Mesendoderm (in vitro differentiated cells): ENCODE measurements around the gene GALNT1.

Experiments used
- DNase-seq: peaks from one replicate; pipeline ENCODE4 v3.0.0; 2013
- H2AK5ac ChIP-seq: 2 replicates; pipeline ENCODE4 v1.6.1; 2013; ENCODE audit warnings: low read length, inconsistent platforms
- H2BK120ac ChIP-seq: 2 replicates; pipeline ENCODE4 v1.6.1; 2013; ENCODE audit warnings: low read depth, mild to moderate bottlenecking, low read length, moderate library complexity, mixed read lengths
- H2BK15ac ChIP-seq: replicated peaks from 2 replicates; pipeline ENCODE4 v1.6.1; 2013; ENCODE audit warnings: low read depth, mild to moderate bottlenecking, moderate library complexity
- H2BK5ac ChIP-seq: 2 replicates; pipeline ENCODE4 v1.6.1; 2013; ENCODE audit warnings: low read length, inconsistent platforms
- H3K18ac ChIP-seq: 2 replicates; pipeline ENCODE4 v1.6.1; 2013; ENCODE audit warnings: mild to moderate bottlenecking, low read length, mixed read lengths
- H3K23ac ChIP-seq: one replicate; pipeline ENCODE4 v1.6.1; 2013; ENCODE audit warnings: low read length
- H3K27ac ChIP-seq: 2 replicates; pipeline ENCODE4 v1.5.1; 2013; ENCODE audit warnings: low read depth, mild to moderate bottlenecking, inconsistent platforms, low read length, moderate library complexity
- H3K27me3 ChIP-seq: 2 replicates; pipeline ENCODE4 v1.6.1; 2013; ENCODE audit warnings: low read length, control low read depth, mild to moderate bottlenecking, inconsistent platforms; ENCODE audit not compliant: insufficient read depth, poor library complexity
- H3K36me3 ChIP-seq: 2 replicates; pipeline ENCODE4 v1.6.1; 2013; ENCODE audit warnings: low read length, inconsistent platforms; ENCODE audit not compliant: control insufficient read depth, insufficient read depth
- H3K4ac ChIP-seq: one replicate; pipeline ENCODE4 v1.6.1; 2013; ENCODE audit warnings: low read depth, mild to moderate bottlenecking, low read length, moderate library complexity
- H3K4me1 ChIP-seq: 2 replicates; pipeline ENCODE4 v1.6.1; 2013; ENCODE audit warnings: low read depth, low read length, inconsistent platforms; ENCODE audit not compliant: control insufficient read depth
- H3K4me2 ChIP-seq: 2 replicates; pipeline ENCODE4 v1.6.1; 2013; ENCODE audit warnings: low read length
- H3K4me3 ChIP-seq: 2 replicates; pipeline ENCODE4 v1.5.1; 2013; ENCODE audit warnings: mild to moderate bottlenecking, low read length
- H3K56ac ChIP-seq: one replicate; pipeline ENCODE4 v1.6.1; 2013; ENCODE audit warnings: low read length
- H3K79me1 ChIP-seq: 2 replicates; pipeline ENCODE4 v1.6.1; 2013; ENCODE audit warnings: low read length, inconsistent platforms
- H3K79me2 ChIP-seq: 2 replicates; pipeline ENCODE4 v1.6.1; 2013; ENCODE audit warnings: mild to moderate bottlenecking, low read length; ENCODE audit not compliant: control insufficient read depth, insufficient read depth
- H3K9ac ChIP-seq: 2 replicates; pipeline ENCODE4 v1.6.1; 2013; ENCODE audit warnings: low read length, inconsistent platforms
- H4K5ac ChIP-seq: one replicate; pipeline ENCODE4 v1.6.1; 2013; ENCODE audit warnings: low read length
- H4K8ac ChIP-seq: one replicate; pipeline ENCODE4 v1.6.1; 2013; ENCODE audit warnings: low read depth, mild to moderate bottlenecking, control low read depth, low read length, moderate library complexity
- WGBS: extraction: QIAGEN DNeasy Blood & Tissue Kit; methylation state at CpG from one replicate; pipeline ENCODE4 v1.1.7; 2013; ENCODE audit warnings: low lambda C conversion rate, missing lambda C conversion rate; ENCODE audit not compliant: insufficient coverage; ENCODE audit errors: extremely low coverage; 5-methylcytosine and 5-hydroxymethylcytosine counted together

GALNT1 gene

GRCh38 chr18:35604369-35604768 lies 22.8 kb downstream of the GALNT1 start:
- H3K27me3 ChIP-seq: no peaks in the 10 kb centered on the region
- no peak overlapping the region for H3K23ac ChIP-seq
- H3K4me1 ChIP-seq: peaks cover 2% of the 10 kb centered on the region
- H3K36me3 ChIP-seq: no peaks in the 10 kb centered on the region
- H3K9ac ChIP-seq: no peak overlapping the region
- no peak for DNase-seq
- H3K4ac ChIP-seq: no peak overlapping the region
- H4K5ac ChIP-seq: no peak overlapping the region
- H2AK5ac ChIP-seq: no peak overlapping the region
- no peak overlapping the region for H2BK5ac ChIP-seq
- H4K8ac ChIP-seq: no peak overlapping the region
- no peak overlapping the region for H3K4me2 ChIP-seq
- H3K56ac ChIP-seq: no peak overlapping the region
- no peak overlapping the region for H3K27ac ChIP-seq
- H3K79me1 ChIP-seq: peaks cover 15% of the 10 kb centered on the region
- no peak overlapping the region for H2BK15ac ChIP-seq
- no peak overlapping the region for H2BK120ac ChIP-seq
- no CpG with 5 or more reads among the region's 3 CpGs for WGBS
- H3K79me2 ChIP-seq: peaks cover 36% of the 10 kb centered on the region
- no peak overlapping the region for H3K18ac ChIP-seq
- H3K4me3 ChIP-seq: no peak overlapping the region

- Histone ChIP-seq H3K27ac (no peak overlapping the region), H4K5ac (no peak overlapping the region)
- WGBS: no CpG with 5 or more reads among the region's 3 CpGs
These were observed 24.3 kb downstream of the GALNT1 start for GRCh38 chr18:35605686-35606417.

GRCh38 chr18:35609236-35609635 lies 27.7 kb downstream of the GALNT1 start:
- no peak overlapping the region for H3K9ac ChIP-seq
- no peak for DNase-seq
- no peaks in the 10 kb centered on the region for H3K27me3 ChIP-seq
- H2BK120ac ChIP-seq: no peak overlapping the region
- no peak overlapping the region for H3K18ac ChIP-seq
- H3K4me1 ChIP-seq: peaks cover 4% of the 10 kb centered on the region
- H3K27ac ChIP-seq: no peak overlapping the region
- no peak overlapping the region for H3K56ac ChIP-seq
- no peak overlapping the region for H4K8ac ChIP-seq
- no CpG with 5 or more reads among the region's 1 CpG for WGBS
- no peak overlapping the region for H4K5ac ChIP-seq
- no peak overlapping the region for H3K23ac ChIP-seq
- H3K36me3 ChIP-seq: no peaks in the 10 kb centered on the region
- H3K79me1 ChIP-seq: peaks cover 9% of the 10 kb centered on the region
- no peak overlapping the region for H3K4ac ChIP-seq
- no peak overlapping the region for H2BK5ac ChIP-seq
- H3K79me2 ChIP-seq: peaks cover 19% of the 10 kb centered on the region
- no peak overlapping the region for H2BK15ac ChIP-seq
- H3K4me3 ChIP-seq: no peak overlapping the region
- H2AK5ac ChIP-seq: no peak overlapping the region
- no peak overlapping the region for H3K4me2 ChIP-seq

More at GRCh38 chr18:35605686-35606417, 24.3 kb downstream of the GALNT1 start:
- Histone ChIP-seq H3K27me3 (no peaks in the 10 kb centered on the region), H3K4me2 (no peak overlapping the region), H3K23ac (no peak overlapping the region), H3K79me2 (peaks cover 34% of the 10 kb centered on the region), H3K9ac (no peak overlapping the region), H2BK5ac (no peak overlapping the region), H3K4ac (no peak overlapping the region), H2AK5ac (no peak overlapping the region), H3K36me3 (no peaks in the 10 kb centered on the region), H2BK120ac (no peak overlapping the region), H3K4me1 (peaks cover 4% of the 10 kb centered on the region), H2BK15ac (no peak overlapping the region), H3K4me3 (no peak overlapping the region), H3K56ac (no peak overlapping the region), H3K79me1 (peaks cover 17% of the 10 kb centered on the region), H3K18ac (no peak overlapping the region), H4K8ac (no peak overlapping the region)
- no peak for DNase-seq

DNA sequence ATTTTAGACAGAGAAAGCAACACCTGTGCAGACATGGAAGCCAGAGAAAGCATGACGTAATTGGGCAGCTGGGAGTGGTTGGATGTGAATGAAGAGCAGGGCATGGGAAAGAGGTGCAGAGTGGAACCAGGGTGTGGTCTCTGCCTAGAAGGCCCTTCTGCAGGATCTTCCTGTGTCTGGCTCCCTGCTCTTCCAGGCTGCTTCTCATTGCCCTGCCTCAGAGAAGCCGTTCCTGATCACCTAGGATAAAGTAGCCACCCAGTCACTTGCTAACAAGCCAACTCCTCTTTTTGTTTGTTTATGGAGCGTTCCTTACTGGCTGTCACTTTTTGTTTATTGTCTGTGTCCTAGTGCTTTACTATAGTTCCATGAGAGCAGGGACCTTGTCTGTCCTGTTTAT lies 28.5 kb downstream of the GALNT1 start:
- Histone ChIP-seq H3K27ac (no peak overlapping the region), H3K27me3 (no peaks in the 10 kb centered on the region), H3K79me2 (peaks cover 18% of the 10 kb centered on the region), H2BK5ac (no peak overlapping the region), H4K5ac (no peak overlapping the region), H3K56ac (no peak overlapping the region), H4K8ac (no peak overlapping the region), H3K18ac (no peak overlapping the region), H3K4me2 (no peak overlapping the region), H3K4me1 (peaks cover 4% of the 10 kb centered on the region), H3K9ac (no peak overlapping the region), H3K4me3 (no peak overlapping the region), H3K4ac (no peak overlapping the region), H3K36me3 (no peaks in the 10 kb centered on the region), H2BK15ac (no peak overlapping the region), H2AK5ac (no peak overlapping the region), H3K79me1 (peaks cover 9% of the 10 kb centered on the region), H2BK120ac (no peak overlapping the region), H3K23ac (no peak overlapping the region)
- peak; percentile 68 for DNase-seq
- no CpG with 5 or more reads among the region's 3 CpGs for WGBS

GRCh38 chr18:35610724-35611123 lies 29.2 kb downstream of the GALNT1 start:
- H4K8ac ChIP-seq: no peak overlapping the region
- H3K56ac ChIP-seq: no peak overlapping the region
- H2BK5ac ChIP-seq: no peak overlapping the region
- H3K27ac ChIP-seq: no peak overlapping the region
- no peak overlapping the region for H3K4me2 ChIP-seq
- H3K23ac ChIP-seq: no peak overlapping the region
- H2AK5ac ChIP-seq: no peak overlapping the region
- peaks cover 9% of the 10 kb centered on the region for H3K79me1 ChIP-seq
- peaks cover 18% of the 10 kb centered on the region for H3K79me2 ChIP-seq
- H3K9ac ChIP-seq: no peak overlapping the region
- no peak for DNase-seq
- no peak overlapping the region for H3K4ac ChIP-seq
- H4K5ac ChIP-seq: no peak overlapping the region
- H3K27me3 ChIP-seq: no peaks in the 10 kb centered on the region
- H3K4me3 ChIP-seq: no peak overlapping the region
- H3K18ac ChIP-seq: peak overlapping the region; percentile 75
- H2BK120ac ChIP-seq: no peak overlapping the region
- H2BK15ac ChIP-seq: no peak overlapping the region
- peaks cover 4% of the 10 kb centered on the region for H3K4me1 ChIP-seq
- H3K36me3 ChIP-seq: no peaks in the 10 kb centered on the region

DNA sequence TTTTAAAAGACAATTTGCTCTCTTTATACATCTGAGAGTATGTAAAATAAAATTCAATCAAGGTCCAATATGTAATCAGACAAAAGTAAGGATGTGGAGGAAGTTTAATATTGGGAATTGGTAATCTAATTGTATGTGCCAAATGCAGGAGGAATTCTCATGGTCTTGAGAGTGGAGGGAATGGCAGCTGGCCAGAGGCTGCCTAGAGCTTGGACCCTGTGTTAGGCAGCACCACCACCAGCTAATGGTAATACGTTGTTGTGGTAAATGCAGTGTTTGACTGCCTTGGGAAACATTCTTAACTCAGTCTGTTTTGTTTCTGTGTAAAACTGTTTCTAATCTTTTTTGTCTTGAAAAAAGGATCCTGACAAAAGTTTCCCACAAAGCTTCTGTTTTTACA lies 30.0 kb downstream of the GALNT1 start:
- Histone ChIP-seq H3K4me1 (peaks cover 6% of the 10 kb centered on the region), H3K27ac (no peak overlapping the region), H3K79me1 (peaks cover 7% of the 10 kb centered on the region), H3K4me3 (no peak overlapping the region), H2BK15ac (no peak overlapping the region), H3K18ac (peak overlapping the region; percentile 75), H3K4ac (no peak overlapping the region), H3K79me2 (peaks cover 13% of the 10 kb centered on the region), H2AK5ac (no peak overlapping the region), H3K9ac (no peak overlapping the region), H3K36me3 (no peaks in the 10 kb centered on the region), H3K27me3 (no peaks in the 10 kb centered on the region), H4K8ac (no peak overlapping the region), H4K5ac (no peak overlapping the region), H2BK120ac (no peak overlapping the region), H3K56ac (no peak overlapping the region), H3K4me2 (no peak overlapping the region), H3K23ac (no peak overlapping the region), H2BK5ac (no peak overlapping the region)
- no CpG with 5 or more reads among the region's 1 CpG for WGBS
- no peak for DNase-seq
